H9 (cell line): Measurements from ENCODE around the gene STN1. TPM values are rescaled to one million over a fixed set of nuclear protein-coding genes. Genes with fewer than 3 reads are reported as not detected.

Experiments
- DNase-seq: peaks from one replicate; pipeline ENCODE4 v3.0.0-alpha.2; 2017
- H2AFZ ChIP-seq: one replicate; pipeline ENCODE4 v1.6.1; 2013; ENCODE audit warnings: mild to moderate bottlenecking, low read length, control low read depth, moderate library complexity
- H2AK5ac ChIP-seq: 2 replicates; pipeline ENCODE4 v1.6.1; 2013; ENCODE audit warnings: low read length, control low read depth, mixed read lengths; ENCODE audit not compliant: insufficient read length
- H2BK120ac ChIP-seq: one replicate; pipeline ENCODE4 v1.6.1; 2013; ENCODE audit warnings: low read depth, mild to moderate bottlenecking, low read length, control low read depth, inconsistent platforms; ENCODE audit not compliant: poor library complexity, severe bottlenecking
- H2BK12ac ChIP-seq: 2 replicates; pipeline ENCODE4 v1.6.1; 2013; ENCODE audit warnings: low read length, control low read depth, mixed read lengths, low read depth; ENCODE audit not compliant: insufficient read length
- H2BK15ac ChIP-seq: 2 replicates; pipeline ENCODE4 v1.6.1; 2013; ENCODE audit warnings: low read depth, low read length, control low read depth
- H2BK20ac ChIP-seq: one replicate; pipeline ENCODE4 v1.6.1; 2013; ENCODE audit warnings: low read depth, mild to moderate bottlenecking, low read length, control low read depth, inconsistent platforms; ENCODE audit not compliant: poor library complexity, severe bottlenecking
- H2BK5ac ChIP-seq: 2 replicates; pipeline ENCODE4 v1.6.1; 2013; ENCODE audit warnings: low read length, control low read depth, mixed read lengths; ENCODE audit not compliant: insufficient read length
- H3K14ac ChIP-seq: 2 replicates; pipeline ENCODE4 v1.6.1; 2013; ENCODE audit warnings: low read length, control low read depth; ENCODE audit not compliant: insufficient read depth
- H3K18ac ChIP-seq: 2 replicates; pipeline ENCODE4 v1.6.1; 2013; ENCODE audit warnings: low read depth, mild to moderate bottlenecking, mixed read lengths, low read length, control low read depth; ENCODE audit not compliant: insufficient read length
- H3K23ac ChIP-seq: 2 replicates; pipeline ENCODE4 v1.6.1; 2013; ENCODE audit warnings: low read length, control low read depth, mixed read lengths, low read depth; ENCODE audit not compliant: insufficient read length
- H3K23me2 ChIP-seq: 2 replicates; pipeline ENCODE4 v1.6.1; 2013; ENCODE audit warnings: low read depth, mild to moderate bottlenecking, mixed read lengths, low read length, control low read depth; ENCODE audit not compliant: insufficient read length, poor library complexity, severe bottlenecking
- H3K27ac ChIP-seq: 2 replicates; pipeline ENCODE4 v1.5.1; 2013; ENCODE audit warnings: low read length, control low read depth, mixed read lengths, low read depth; ENCODE audit not compliant: insufficient read length
- H3K27me3 ChIP-seq: 2 replicates; pipeline ENCODE4 v1.6.1; 2013; ENCODE audit warnings: low read length, control low read depth, inconsistent platforms; ENCODE audit not compliant: insufficient read depth
- H3K4ac ChIP-seq: 2 replicates; pipeline ENCODE4 v1.6.1; 2013; ENCODE audit warnings: low read depth, mild to moderate bottlenecking, control low read depth, inconsistent platforms, low read length, moderate library complexity
- H3K4me1 ChIP-seq: 2 replicates; pipeline ENCODE4 v1.6.1; 2013; ENCODE audit warnings: low read length, control low read depth, inconsistent platforms; ENCODE audit not compliant: insufficient read depth
- H3K4me2 ChIP-seq: 2 replicates; pipeline ENCODE4 v1.6.1; 2013; ENCODE audit warnings: low read length, control low read depth, mixed read lengths; ENCODE audit not compliant: insufficient read length, insufficient read depth
- H3K56ac ChIP-seq: 2 replicates; pipeline ENCODE4 v1.6.1; 2013; ENCODE audit warnings: low read depth, mild to moderate bottlenecking, mixed read lengths, low read length, control low read depth; ENCODE audit not compliant: insufficient read length
- H3K79me1 ChIP-seq: 2 replicates; pipeline ENCODE4 v1.6.1; 2013; ENCODE audit warnings: low read depth, mild to moderate bottlenecking, moderate library complexity, low read length, control low read depth, inconsistent platforms; ENCODE audit not compliant: insufficient read depth, poor library complexity, severe bottlenecking
- H3K79me2 ChIP-seq: 2 replicates; pipeline ENCODE4 v1.6.1; 2013; ENCODE audit warnings: low read length, control low read depth, inconsistent platforms; ENCODE audit not compliant: insufficient read depth
- H3K9ac ChIP-seq: 2 replicates; pipeline ENCODE4 v1.6.1; 2013; ENCODE audit warnings: low read length, control low read depth, mixed read lengths; ENCODE audit not compliant: insufficient read length; ENCODE audit errors: extremely low read depth
- H3K9me3 ChIP-seq: one replicate; pipeline ENCODE4 v1.6.1; 2013; ENCODE audit warnings: low read depth, low read length, inconsistent platforms; ENCODE audit not compliant: control insufficient read depth
- H3T11ph ChIP-seq: one replicate; pipeline ENCODE4 v1.6.1; 2013; ENCODE audit warnings: mild to moderate bottlenecking, low read length, control low read depth, inconsistent platforms
- H4K20me1 ChIP-seq: one replicate; pipeline ENCODE4 v1.6.1; 2013; ENCODE audit not compliant: control insufficient read depth, insufficient read length, insufficient read depth
- H4K5ac ChIP-seq: 2 replicates; pipeline ENCODE4 v1.6.1; 2013; ENCODE audit warnings: low read depth, mild to moderate bottlenecking, mixed read lengths, low read length, control low read depth; ENCODE audit not compliant: insufficient read length
- H4K8ac ChIP-seq: replicated peaks from 2 replicates; pipeline ENCODE4 v1.6.1; 2013; ENCODE audit warnings: low read length, control low read depth, mixed read lengths, low read depth; ENCODE audit not compliant: insufficient read length
- H4K91ac ChIP-seq: 2 replicates; pipeline ENCODE4 v1.6.1; 2013; ENCODE audit warnings: low read depth, mild to moderate bottlenecking, moderate library complexity, mixed read lengths, low read length, control low read depth; ENCODE audit not compliant: insufficient read length
- H3K27ac Mint-ChIP-seq, 3 experiments: 2 replicates in 2 of 3; 3 replicates in 1 of 3; pipeline ENCODE4 v1.8.0; 2020 to 2021; ENCODE audit warnings: mixed read lengths in 3 of 3, mild to moderate bottlenecking in 1 of 3, moderate library complexity in 1 of 3
- H3K27me3 Mint-ChIP-seq: 2 replicates; pipeline ENCODE4 v1.8.0; 2021; ENCODE audit warnings: low read depth, mild to moderate bottlenecking, moderate library complexity, mixed read lengths
- H3K36me3 Mint-ChIP-seq, 3 experiments: 2 replicates in 2 of 3; 3 replicates in 1 of 3; pipeline ENCODE4 v1.8.0; 2020 to 2021; ENCODE audit warnings: low read depth in 3 of 3, mixed read lengths in 3 of 3; ENCODE audit not compliant: insufficient read depth in 1 of 3
- H3K4me1 Mint-ChIP-seq, 2 experiments: 2 replicates each; pipeline ENCODE4 v1.8.0; 2020; ENCODE audit warnings: mixed read lengths in 2 of 2
- H3K4me3 Mint-ChIP-seq, 2 experiments: 2 replicates in 1 of 2; 3 replicates in 1 of 2; pipeline ENCODE4 v1.8.0; 2020 to 2021; ENCODE audit warnings: mild to moderate bottlenecking in 2 of 2, mixed read lengths in 2 of 2, moderate library complexity in 1 of 2
- H3K9me3 Mint-ChIP-seq, 2 experiments: 2 replicates in 1 of 2; 3 replicates in 1 of 2; pipeline ENCODE4 v1.8.0; 2020; ENCODE audit warnings: mild to moderate bottlenecking in 2 of 2, mixed read lengths in 2 of 2, moderate library complexity in 1 of 2
- CTCF ChIP-seq: fragments of 200-600 bp; sonication (generic); conservative IDR thresholded peaks from 3 replicates; pipeline ENCODE4 v1.8.0; 2021; ENCODE audit warnings: antibody characterized with exemption, mild to moderate bottlenecking
- total RNA-seq: library from RNA; stranded (reverse); gene quantifications from 2 replicates; pipeline ENCODE4 v1.2.1, GENCODE V29; 2021

The STN1 gene
- total RNA-seq, 1 experiment from 2014 or later = 11.3 TPM

- H3K36me3 Mint-ChIP-seq = no peaks in the 10 kb centered on the region
- H2AK5ac ChIP-seq = no peak overlapping the region
- no peak overlapping the region for H4K5ac ChIP-seq
- no peaks in the 10 kb centered on the region for H3K23me2 ChIP-seq
- H3K27me3 Mint-ChIP-seq = no peaks in the 10 kb centered on the region
- no peak overlapping the region for H3K27ac ChIP-seq
- no peak overlapping the region for H2AFZ ChIP-seq
- no peak overlapping the region for H3K18ac ChIP-seq
- H3K4me1 ChIP-seq = no peaks in the 10 kb centered on the region
- H2BK5ac ChIP-seq = no peak overlapping the region
- no peaks in the 10 kb centered on the region for H4K20me1 ChIP-seq
- H3K27ac Mint-ChIP-seq = no peak overlapping the region
- DNase-seq = no peak
- no peaks in the 10 kb centered on the region for H3K4me1 Mint-ChIP-seq
- H3K27me3 ChIP-seq = no peaks in the 10 kb centered on the region
- H2BK20ac ChIP-seq = no peak overlapping the region
- no peak overlapping the region for H2BK120ac ChIP-seq
- no peak for TF ChIP-seq CTCF
- H3K23ac ChIP-seq = no peak overlapping the region
- no peak overlapping the region for H2BK12ac ChIP-seq
- no peak overlapping the region for H3K56ac ChIP-seq
- no peaks in the 10 kb centered on the region for H3K9me3 ChIP-seq
- H3K4me2 ChIP-seq = no peak overlapping the region
- H3K4me3 Mint-ChIP-seq = no peak overlapping the region
- H3K14ac ChIP-seq = no peak overlapping the region
- H3K79me2 ChIP-seq = no peaks in the 10 kb centered on the region
- no peak overlapping the region for H2BK15ac ChIP-seq
- H3K4ac ChIP-seq = no peak overlapping the region
- no peaks in the 10 kb centered on the region for H3K79me1 ChIP-seq
- no peak overlapping the region for H3K9ac ChIP-seq
- H3K9me3 Mint-ChIP-seq = peaks cover 0 to 2% of the 10 kb centered on the region in 2 experiments; a peak in 1 of 5 replicates
- no peak overlapping the region for H4K91ac ChIP-seq
- no peak overlapping the region for H4K8ac ChIP-seq
- no peak overlapping the region for H3T11ph ChIP-seq
Observed at GRCh38 chr10:103939522-103939921, 21.5 kb upstream of the STN1 start.
